GM18951 (cell line): ENCODE data around the gene RYR3.

Experiments used
- POLR2A ChIP-seq: IDR thresholded peaks from 4 replicates; pipeline ENCODE4 v1.6.1; 2011; ENCODE audit warnings: mild to moderate bottlenecking; ENCODE audit not compliant: insufficient read length, insufficient read depth; ENCODE audit errors: extremely low read depth
- in situ Hi-C: fragments of 300-500 bp; cut with MboI; formaldehyde crosslinking; loops from one replicate; pipeline ENCODE4 v1.12.0; 2022; ENCODE audit warnings: low sequenced_read_pairs, mixed read lengths, inconsistent platforms; ENCODE audit not compliant: unreplicated experiment

RYR3 gene

GRCh38 chr15:33330931-33331330 is 20.2 kb downstream of the RYR3 start:
- in situ Hi-C loops = no loop called here
- TF ChIP-seq POLR2A = no peak

GRCh38 chr15:33341953-33342352 is 31.2 kb downstream of the RYR3 start:
- in situ Hi-C loops = no loop called here
- TF ChIP-seq POLR2A = no peak

- TF ChIP-seq POLR2A = no peak
- in situ Hi-C loops = no loop called here
Observed at GRCh38 chr15:33343275-33343674, 32.5 kb downstream of the RYR3 start.

DNA sequence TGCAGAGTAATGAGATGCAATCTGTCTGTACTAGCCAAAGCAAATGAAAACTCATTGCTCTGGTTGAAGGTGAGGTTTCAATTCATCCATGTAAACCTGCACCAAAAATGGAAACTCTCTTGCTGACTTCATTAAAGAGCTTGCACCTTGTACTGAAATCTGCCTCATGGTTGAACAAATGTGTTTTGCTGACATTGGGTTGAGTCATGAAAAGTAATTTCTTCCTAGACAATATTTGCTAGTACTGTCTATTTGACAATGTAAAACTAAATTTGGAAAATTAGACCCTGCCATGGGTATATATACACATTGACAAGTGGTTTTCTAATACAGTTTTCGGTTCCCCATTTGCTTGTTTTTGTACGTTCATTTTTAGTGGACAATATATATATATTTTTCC is 33.3 kb downstream of the RYR3 start:
- in situ Hi-C loops = no loop called here
- TF ChIP-seq POLR2A = no peak

DNA sequence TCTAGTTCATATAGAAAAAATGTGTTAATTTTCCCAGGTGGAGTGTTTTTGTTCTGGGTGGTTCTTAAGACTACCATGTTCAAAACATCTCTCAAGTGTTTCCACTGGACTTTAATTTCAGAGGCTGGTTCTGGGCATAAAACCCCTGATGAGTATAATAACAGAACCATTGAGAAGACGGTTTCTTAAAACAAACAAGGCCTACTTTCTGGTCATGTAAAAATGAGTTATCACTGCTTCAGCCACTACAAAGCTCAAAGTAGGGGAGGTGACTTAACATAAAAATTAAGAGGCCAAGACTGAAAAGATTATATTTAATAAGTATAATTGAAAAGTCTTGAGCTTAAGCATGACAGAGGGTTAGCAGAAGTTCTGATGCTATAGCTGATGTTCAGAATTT is 33.8 kb downstream of the RYR3 start:
- in situ Hi-C loops = no loop called here
- no peak for TF ChIP-seq POLR2A

- in situ Hi-C loops = no loop called here
Observed at GRCh38 chr15:33354411-33354810, 43.6 kb downstream of the RYR3 start.

DNA sequence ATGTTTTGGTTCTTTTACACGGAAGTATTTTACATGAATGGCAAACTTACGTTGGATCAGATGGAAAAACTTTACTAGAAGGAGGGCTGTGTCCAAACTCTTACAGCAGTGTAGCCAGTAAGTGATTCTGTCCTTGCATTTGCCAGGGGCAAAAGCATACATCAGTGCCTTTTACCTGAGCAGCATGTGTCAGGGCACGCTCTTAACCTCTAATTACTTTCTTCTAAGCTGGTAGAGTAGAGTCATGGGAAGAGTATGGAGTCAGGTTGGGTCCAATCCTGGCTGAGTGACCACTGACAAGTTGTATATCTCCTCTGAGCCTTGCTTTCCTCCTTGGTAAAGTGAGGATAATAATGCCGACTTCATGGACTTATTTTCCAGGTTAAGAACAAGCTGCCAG is 47.1 kb downstream of the RYR3 start:
- in situ Hi-C loops = no loop called here
- no peak for TF ChIP-seq POLR2A

More at GRCh38 chr15:33354411-33354810, 43.6 kb downstream of the RYR3 start:
- no peak for TF ChIP-seq POLR2A

GRCh38 chr15:33358306-33358705 is 47.5 kb downstream of the RYR3 start:
- in situ Hi-C loops = no loop called here
- TF ChIP-seq POLR2A = no peak

DNA sequence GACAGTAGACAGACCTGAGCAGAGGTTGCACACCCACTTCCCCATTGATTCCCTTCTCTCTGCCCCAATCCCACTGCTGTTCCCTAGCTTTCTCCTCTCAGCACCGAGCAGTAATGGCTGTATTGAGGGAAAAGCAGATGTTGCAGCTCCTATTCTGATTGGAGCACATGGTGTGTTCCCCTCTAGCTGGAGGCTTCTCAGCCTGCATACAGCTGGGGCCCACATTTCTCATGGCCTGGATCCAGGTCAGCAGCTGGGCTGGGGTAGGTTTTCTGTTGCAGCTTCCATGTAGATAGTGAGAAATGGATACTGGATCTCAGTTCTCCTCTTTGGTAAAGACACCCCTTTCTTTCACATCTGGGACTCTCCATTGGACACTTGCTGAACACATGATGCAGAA is 50.1 kb downstream of the RYR3 start:
- in situ Hi-C loops = no loop called here
- TF ChIP-seq POLR2A = no peak

DNA sequence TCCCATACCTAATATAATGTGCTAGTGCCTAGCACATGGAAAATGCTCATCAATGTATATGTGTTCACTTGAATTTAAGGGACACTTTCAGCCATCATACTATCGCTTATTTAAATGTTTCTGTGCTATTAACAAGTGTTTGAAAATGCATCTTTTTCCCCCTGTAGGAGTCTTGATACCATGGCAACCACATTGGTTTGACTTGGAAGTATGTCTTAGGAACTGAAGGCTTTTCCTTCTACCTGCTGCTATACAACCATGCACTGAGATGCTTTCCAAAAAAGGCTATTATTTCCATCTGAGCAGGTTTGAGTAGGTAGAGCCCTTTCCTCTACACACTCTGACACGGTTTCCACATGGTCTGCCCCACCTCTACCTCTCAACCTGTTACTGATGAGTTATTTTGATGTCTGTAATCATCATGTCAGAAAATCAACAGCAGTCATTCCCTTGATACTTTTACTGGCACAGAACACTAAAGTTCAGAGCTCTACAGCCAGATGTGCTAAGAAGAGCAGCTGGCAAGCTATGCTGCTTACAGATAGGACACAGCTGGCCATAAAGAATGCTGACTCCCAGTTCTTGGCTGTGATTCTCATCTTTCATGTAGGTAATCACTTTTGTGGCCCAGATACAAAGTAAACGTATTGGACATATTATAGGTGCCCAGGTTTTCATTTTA is 59.3 kb downstream of the RYR3 start:
- in situ Hi-C loops = no loop called here

GRCh38 chr15:33370623-33371020 is 59.9 kb downstream of the RYR3 start:
- TF ChIP-seq POLR2A = no peak
- in situ Hi-C loops = no loop called here

More for the DNA sequence above, 59.3 kb downstream of the RYR3 start:
- no peak for TF ChIP-seq POLR2A

- in situ Hi-C loops = no loop called here
- TF ChIP-seq POLR2A = no peak
Observed at GRCh38 chr15:33371159-33371558, 60.4 kb downstream of the RYR3 start.

DNA sequence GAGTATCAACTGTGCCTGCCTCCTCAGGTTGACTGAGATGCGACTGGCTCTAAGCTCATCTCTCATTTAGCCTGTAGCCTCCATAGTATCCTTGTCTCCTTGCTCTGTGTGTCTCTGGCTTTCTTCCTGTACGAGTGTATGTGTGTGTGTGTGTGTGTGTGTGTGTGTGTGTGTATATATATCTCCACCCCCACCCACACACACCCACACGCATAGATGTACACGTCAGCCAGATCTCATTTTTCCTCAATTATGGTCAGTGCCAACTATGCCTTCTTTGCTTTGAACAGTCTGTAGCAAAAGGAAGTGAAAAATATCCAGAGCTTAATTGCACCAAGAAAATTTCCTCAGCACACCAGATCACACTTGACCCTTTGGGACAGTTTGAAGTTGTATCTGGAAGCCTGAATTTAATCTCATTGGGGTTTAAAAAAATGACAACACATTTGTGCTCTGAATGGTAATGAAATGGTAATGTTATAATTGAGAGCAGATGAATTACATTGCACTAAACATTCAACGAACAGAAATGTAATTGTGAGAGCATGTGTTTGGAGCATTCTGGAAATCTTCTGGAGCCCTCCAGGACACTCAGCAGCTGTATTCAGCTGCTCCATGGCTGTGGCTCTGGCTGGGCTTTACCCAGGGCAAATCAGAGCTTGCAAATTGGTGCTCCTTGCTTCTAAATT is 63.6 kb downstream of the RYR3 start:
- in situ Hi-C loops = no loop called here
- no peak for TF ChIP-seq POLR2A

GRCh38 chr15:33375236-33375635 is 64.5 kb downstream of the RYR3 start:
- no peak for TF ChIP-seq POLR2A
- in situ Hi-C loops = no loop called here
